MV-4-11 (cell line): Measurements from ENCODE around the gene HOTAIR.

Source experiments
- DNase-seq: peaks from one replicate; lab custom pipeline; 2025; lab: John Stamatoyannopoulos, UW

HOTAIR gene

DNA sequence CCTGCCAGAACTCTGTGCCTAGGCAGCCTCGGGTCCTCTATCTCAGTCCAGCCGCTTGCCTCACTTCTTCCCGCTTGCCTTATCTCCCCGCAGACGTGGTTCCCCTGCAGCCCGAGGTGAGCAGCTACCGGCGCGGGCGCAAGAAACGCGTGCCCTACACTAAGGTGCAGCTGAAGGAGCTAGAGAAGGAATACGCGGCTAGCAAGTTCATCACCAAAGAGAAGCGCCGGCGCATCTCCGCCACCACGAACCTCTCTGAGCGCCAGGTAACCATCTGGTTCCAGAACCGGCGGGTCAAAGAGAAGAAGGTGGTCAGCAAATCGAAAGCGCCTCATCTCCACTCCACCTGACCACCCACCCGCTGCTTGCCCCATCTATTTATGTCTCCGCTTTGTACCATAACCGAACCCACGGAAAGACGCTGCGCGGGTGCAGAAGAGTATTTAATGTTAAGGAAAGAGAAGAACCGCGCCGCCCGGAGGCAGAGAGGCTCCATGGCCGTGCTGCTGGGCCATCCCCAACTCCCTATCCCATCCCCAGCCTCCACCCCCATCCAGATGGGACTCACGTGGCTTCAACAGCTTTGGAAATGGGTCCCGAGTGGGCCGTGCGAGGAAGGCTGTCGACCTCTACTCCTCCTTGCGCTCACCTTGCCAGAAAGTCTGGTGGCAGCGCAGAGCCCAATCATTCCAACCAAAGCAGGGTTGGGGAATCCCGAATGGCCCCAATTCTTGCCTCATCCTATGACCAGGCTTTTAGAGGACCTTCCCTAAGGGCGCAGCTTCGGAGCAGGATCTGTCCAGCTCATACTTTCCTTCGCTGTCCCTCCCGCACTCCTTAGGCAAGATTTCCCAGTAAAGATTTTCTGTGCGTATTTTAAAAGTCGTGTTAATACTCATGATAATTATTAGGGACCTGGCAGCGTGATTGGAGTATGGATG, 29.6 kb downstream of the HOTAIR start:
- DNase-seq = no peak

GRCh38 chr12:53944209-53944608, 30.5 kb downstream of the HOTAIR start:
- DNase-seq = no peak

DNA sequence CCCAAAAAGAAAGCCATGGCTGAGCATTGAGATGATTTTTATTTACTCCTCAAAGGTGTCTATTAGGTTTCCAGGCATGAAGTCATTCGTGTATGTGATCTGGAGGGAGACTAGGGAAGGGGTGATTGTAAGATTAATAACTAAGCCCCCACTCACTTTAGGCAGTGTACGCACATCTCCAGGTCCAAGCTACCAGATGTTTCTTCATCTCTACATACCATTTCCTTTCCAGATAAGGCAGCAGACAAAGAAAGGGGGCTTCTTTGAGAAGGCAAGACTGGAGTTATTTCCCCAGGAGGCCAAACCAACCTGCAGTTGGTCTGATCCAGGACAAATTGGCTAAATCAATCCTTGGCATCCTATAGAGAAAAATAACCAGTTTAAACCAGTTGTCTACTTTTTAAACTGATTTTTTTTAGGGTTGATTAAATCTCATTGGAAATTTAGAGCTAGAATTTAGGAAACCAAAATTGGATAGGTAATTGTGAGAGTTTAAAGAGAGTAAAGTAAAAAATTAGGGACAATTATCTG, 32.2 kb downstream of the HOTAIR start:
- DNase-seq = no peak

GRCh38 chr12:53941750-53942149, 33.0 kb downstream of the HOTAIR start:
- no peak for DNase-seq

DNA sequence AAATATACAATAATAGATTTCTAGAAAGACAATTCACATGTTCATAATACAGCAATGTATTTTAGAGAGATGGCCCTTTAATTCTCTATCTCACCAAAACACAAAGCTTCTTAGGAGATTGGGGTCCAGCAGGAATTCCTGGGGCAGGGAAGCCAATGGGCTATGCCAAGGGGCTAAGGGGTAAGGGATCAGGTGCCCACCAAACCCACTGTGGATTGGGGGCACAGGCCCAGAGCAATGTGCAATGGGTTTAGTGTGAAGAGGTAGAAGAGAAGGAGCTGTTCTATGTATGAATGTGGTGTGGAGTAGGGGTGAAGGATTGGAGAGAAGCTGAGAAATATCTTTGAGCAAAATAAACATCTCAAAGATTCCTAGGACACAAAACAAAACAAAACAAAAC, 33.6 kb downstream of the HOTAIR start:
- DNase-seq = no peak

GRCh38 chr12:53940443-53941014, 34.2 kb downstream of the HOTAIR start:
- no peak for DNase-seq

GRCh38 chr12:53939141-53940108, 35.3 kb downstream of the HOTAIR start:
- no peak for DNase-seq

GRCh38 chr12:53938326-53939140, 36.2 kb downstream of the HOTAIR start, which contains the start of gene HOXC13:
TSS of gene HOXC13 (plus strand) at chr12:53938831. CDS start at chr12:53938907, 76 bp downstream.
- no peak for DNase-seq

- DNase-seq = no peak
These were observed 37.0 kb downstream of the HOTAIR start for GRCh38 chr12:53937596-53938325.

DNA sequence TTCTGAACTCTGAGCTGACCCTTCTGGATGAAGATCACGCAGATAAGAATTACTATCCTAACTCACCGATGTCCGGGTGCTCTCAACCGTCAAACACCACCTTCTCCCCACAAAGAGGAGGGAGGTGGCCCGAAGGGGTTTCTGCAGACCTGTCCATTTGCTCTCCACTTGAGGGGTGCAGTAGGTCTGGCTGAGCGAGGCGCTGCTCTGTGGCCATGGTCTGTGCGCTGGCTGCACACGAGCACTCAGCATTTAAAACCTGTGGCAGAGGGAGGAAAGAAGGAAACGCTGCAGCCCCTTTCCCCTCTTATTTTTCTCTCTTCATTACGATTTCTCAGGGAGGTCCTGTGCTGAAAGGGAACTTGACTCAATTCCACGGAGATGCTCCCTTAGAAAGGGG, 37.7 kb downstream of the HOTAIR start:
- no peak for DNase-seq

DNA sequence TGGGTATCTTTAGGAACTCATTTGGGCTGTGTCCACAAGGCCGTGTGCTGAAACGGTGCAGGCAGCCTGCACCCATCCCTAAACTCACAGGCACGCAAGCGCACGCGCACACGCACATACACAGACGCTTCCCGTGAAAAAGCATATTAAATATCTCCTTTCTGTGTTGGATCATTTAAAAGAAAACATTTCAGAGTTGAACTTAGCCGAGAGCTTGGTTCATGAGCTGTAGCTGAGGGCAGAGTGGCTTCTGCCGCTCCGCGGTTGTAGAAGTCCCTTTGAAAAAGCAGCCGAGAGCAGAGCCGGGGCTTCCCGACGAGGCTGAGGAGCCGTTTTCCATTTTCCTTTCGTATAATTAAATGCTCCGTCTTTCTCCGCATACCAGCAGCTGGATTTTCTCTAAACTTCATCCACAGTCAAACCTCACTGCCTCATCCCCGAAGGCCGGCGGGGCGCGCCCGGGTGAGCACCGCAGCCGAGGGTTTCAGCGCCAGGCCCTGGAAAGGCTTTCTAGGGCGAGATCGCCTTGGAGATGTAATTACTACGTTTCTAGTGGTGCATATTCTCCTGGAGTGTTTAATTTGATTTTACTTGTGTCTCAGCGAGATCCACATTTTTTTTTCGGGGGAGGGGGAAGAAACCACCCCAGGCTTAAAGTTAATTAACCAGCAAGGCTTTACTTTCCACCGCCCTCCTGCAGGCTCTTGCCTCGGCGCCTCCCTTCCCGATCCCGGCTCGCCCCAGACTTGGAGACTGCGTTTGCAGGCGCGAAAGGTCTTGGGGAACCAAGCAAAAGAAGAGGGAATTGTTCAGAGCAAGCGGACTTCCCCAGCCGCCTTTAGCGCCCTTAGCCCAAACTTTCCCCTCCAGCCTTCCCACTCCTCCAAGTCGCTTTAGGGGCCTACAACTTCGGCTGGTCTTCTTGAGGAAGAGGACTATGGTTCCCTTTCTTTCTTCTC, 39.1 kb downstream of the HOTAIR start:
- no peak for DNase-seq

- DNase-seq = no peak
These were observed 41.8 kb downstream of the HOTAIR start for GRCh38 chr12:53932915-53933314.

DNA sequence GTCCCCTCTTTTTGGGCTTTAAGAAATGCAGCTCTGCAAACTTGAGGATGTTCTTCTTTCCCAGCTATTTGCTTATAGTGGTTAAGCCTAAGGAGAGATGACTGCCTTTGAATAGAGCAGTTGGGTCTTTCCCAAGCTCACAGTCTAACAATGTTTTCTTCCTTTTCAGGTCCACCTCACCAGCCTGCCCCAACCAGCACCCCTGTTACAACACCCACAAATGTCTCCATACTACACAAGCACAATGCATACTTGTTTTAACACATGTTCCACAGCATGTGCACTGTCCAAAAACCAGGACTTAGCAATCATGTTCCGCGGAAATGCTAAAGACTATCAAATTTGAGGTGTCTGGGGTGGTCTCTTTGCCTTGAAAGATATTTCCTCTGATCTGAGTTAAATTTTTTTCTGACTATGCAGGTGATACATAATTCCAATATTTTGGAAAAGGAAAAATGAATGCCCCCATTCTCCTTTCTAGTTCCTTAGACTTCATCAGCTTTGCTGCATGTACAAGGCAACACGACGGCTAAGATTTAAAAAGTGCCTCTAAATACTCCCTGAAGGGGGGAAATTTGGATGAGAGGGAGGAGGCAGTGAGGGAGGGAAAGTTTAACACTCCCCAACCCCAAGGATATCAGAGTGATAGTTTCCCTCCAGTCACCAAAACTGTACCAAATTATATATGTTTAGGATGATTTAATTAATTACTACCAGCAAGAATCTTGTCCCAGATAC, 42.7 kb downstream of the HOTAIR start:
- no peak for DNase-seq

DNA sequence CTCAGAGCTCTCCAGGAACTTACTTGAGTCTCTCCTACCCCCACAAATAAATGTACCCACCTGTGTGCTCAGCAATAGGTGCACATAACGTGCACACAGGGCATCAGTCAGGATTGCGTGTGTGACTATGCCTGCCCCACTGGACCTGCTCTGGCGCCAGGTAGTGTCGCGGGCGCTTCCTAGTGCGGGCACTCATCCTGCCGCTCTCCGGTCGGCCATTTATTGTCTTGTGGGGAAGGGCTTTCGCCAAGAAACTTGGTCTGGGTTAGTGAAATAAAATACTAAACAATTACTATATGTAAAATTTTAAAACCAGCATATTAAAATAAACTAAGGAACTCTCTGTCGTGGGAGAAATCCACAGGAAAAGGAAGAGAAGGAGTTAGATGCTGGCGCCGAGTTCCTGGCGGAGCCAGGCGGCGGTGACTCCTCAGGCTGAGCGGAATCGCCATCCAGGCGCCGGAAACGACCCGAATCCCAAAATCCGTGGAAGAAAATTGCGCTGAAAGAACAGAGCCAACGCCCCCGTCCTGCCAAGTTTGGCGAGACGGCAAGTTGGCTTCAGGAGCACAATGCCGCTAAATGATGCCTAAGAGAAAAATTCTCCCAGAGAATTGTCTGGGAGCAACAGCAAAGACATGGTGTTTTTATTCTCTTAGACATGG, 44.0 kb downstream of the HOTAIR start:
- DNase-seq = no peak

DNA sequence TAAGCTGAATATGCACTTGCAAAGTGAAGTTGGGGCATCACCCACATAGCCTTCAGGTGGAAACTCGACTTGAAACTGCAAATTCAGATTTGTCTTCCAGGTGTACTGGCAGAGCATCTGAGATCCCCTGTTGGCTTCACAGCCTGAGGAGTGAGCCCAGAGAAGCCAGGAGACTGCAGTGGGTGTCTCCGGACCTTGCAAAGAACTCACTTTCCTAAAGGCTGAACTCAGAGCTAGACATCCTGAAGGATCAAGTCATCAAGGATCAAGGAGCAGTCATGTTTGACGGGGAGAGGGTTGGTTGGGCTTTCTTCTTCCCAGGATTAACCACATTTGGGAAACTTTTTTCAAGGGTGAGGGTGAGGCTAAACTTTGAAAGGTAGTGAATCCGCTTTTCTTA, 45.2 kb downstream of the HOTAIR start:
- no peak for DNase-seq

- DNase-seq = no peak
These were observed 46.5 kb downstream of the HOTAIR start for GRCh38 chr12:53928054-53928835.
